H4 (cell line): ENCODE results near the gene LMOD3. TPM values are rescaled to one million over a fixed set of nuclear protein-coding genes. Genes with fewer than 3 reads are reported as not detected.
A peak's percentile ranks its signal among the peaks of the same experiment; 100 is the strongest.

Experiments
- DNase-seq: peaks from one replicate; pipeline ENCODE4 v3.0.0-alpha.2; 2015; ENCODE audit warnings: low spot score
- total RNA-seq: library from RNA; depleted of rRNA; stranded (reverse); fragments of >200 nt; shearing (Covaris generic); gene quantifications from 2 replicates; pipeline ENCODE4 v1.2.3, GENCODE V29; 2014; rRNA removed

The LMOD3 gene
- not detected in 2 replicates for total RNA-seq

DNA sequence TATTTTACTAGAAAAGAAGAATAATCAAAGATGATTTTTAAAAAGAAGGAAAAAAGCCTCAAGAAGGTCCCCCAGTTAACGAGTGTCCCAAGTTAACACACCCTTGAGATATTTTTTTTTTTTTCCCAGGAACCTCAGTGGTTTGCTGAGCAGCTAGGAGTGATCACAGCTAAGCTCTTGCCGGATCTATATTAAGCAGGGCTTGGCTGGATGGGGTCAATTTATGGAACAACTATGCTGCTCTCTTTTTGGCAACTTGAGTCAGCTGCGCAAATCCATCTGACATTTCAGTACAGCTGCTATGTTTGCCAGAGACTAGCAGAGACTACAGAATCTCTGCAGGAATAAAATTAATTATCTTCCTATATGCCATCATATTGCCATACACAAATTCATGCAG is at the start of gene LMOD3:
LMOD3 (minus strand) TSS at position 193 of the 400 bp plus-strand sequence. CDS start 209 bp downstream, outside the sequence.
- DNase-seq, result no peak

DNA sequence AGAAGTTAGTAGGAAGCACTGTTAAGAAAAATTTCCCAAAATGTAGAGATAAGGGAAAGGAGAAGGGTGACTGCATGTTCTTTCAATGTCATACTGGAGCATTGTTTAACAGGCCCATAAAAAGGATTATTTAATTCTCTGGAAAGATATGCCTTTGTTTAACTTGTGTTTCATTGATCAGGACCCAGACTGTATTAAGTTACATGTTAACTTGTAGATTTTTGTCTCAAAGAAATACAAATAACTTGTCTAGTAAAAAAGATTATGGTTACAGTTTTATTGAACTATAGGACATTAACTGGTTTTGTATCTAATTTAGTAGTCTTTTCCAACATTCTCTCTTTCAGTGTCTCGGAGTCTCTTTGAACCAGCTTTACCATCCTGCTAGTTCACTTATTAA is 49.7 kb upstream of the LMOD3 start:
- no peak for DNase-seq

GRCh38 chr3:69166446-69166845 is 44.1 kb upstream of the LMOD3 start:
- DNase-seq, result no peak

- DNase-seq, result no peak
These were observed 43.3 kb upstream of the LMOD3 start for GRCh38 chr3:69165744-69166143.

GRCh38 chr3:69164296-69164695 is 41.9 kb upstream of the LMOD3 start:
- no peak for DNase-seq

DNA sequence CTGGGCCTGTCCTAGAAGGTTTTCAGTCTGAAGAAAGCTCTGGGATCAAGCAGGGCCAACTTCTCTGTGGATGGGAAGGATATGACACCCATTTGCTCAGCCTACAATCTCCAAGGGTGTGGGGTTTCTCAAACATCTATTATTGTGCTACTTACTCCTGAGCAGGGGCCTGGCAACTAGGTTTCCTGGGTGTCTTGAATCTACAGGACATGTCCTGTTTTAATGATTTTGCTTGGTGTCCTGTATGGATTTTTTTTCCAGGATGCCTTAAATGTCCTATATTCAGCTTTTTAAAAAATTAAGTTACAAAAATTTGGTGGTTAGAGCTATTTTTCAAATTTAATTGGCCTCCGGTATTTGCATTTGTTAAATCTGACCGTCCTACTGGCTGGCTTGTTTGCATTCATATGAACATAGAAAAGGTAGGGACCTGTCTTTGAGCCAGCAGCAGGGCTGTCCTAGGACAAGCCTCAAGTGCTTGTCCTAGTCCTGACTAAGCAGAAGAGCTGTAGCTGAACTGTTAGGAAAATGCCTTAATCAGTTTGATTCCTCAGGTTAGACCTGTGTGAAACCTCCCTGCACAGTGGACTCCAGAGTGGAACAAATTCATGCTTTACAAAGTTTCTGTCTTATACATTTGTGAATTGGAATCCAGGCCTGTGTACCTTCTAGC is 40.0 kb upstream of the LMOD3 start:
- DNase-seq, result no peak

DNA sequence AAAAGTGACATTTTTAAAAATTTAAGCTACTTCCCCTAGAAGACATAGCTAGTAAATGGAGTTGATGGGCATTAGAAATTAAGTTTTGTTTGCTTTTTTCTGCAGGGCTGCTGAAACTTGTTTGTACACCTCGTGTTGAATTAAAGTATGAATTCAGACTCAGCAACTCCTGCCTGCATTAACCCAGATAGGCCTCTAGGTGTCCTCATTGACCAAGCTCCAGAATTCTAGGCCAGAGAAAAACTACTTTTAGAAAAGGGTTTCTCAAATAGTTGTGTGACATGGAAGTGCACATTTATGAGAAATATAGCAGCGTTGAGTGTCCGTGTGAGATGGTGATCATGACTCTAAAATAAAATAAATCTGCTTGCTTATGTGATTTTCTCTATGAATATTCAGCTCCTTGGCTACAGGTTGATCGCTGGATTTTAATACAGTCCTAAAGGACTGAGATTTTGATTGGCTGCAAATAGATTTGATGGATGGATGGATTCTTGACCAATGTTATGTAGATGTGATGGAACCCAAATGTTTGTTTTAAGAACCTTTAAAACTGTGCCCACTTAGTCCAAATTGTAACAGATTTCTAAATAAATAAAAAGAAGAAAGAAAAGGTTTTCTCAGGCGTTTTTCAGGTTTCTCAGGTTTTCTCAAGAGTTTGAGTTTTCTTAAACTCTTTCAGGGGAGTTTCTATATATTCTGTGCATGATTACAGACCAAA is 39.4 kb upstream of the LMOD3 start:
- DNase-seq, result peak; percentile 36

DNA sequence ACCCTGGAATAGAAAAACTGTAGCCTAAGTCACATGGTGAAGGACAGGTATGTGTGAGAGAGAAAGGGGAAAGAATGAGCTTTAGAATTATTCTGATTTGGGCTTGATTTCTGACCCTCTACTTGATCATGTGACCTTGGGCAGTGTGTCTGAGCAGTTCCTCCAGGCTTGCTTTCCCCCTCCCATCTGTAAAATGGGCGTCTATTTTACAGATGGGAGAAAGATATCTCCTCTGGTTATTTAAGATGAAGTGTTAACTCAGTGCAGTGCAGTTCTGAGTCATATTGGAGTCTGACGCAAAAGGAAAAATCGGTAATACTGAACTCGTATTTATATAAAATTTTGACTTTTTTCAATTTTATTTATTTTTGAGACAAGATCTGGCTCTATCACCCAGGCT is 38.1 kb upstream of the LMOD3 start:
- no peak for DNase-seq

- no peak for DNase-seq
These were observed 37.7 kb upstream of the LMOD3 start for GRCh38 chr3:69160107-69160506.

DNA sequence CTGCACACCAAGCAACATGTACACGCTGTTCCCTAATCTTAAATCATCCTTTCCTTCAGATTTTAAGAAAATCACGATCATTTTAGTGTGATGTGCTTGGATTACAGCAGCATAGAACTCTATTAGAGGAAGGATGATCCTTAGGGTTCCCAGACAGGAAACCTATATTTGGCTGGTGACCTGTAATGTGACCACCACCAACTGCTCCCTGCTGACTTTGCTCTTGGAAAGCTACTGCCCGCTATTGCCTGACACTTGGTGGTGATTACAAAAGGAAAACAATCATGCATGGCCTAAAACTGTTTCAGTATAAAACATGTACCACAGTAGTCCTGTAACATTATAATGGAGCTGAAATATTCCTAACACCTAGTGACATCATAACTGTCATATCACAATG is 27.2 kb upstream of the LMOD3 start:
- DNase-seq, result no peak

GRCh38 chr3:69145688-69146087 is 23.3 kb upstream of the LMOD3 start:
- DNase-seq, result no peak

DNA sequence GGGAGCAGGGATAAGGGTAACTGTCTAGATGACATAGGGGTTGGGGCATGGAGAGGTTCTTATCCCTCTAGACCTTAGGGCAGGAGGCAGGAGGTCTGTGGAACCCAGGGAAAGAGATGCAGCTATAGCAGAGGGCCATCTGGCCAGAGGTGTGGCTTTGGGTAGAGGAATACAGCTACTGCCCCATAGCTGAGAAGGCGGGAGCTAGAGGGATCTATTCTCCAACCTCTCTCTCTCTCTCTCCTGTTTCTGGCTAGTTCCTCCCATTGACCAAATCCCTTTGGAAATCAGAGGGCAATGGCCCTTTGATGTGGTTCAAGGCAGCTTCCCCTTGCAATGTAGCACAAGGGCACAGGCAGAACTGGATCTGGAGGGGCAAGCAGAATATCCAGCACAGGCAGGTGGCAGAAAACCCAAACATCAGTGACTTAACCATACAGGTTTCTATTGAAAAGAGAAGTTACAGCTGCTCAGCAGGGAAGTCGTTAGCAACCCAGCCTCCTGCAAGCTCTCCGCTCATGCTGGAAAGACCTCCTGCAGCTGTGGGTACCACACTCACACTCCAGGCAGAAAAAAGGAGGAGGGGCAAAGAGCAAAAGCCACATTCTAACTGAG is 22.3 kb upstream of the LMOD3 start:
- DNase-seq, result peak; percentile 46

DNA sequence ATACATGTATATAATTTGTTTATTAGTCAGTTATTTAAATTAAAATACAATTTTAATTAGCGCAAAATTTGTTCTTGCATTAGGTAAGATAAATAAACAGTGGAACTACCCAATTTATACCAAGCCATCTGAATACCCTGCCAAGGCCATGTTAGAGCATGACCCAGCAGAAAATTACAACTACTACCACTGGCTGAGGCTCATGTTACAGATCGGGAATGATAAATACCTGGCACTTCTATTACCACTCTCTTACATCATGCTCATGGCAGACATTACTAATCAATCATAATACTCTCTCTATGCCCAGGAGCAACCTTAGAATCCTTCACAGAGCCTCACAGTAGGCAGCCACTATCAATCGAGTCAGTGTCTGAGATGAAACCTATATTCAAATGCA is 21.2 kb upstream of the LMOD3 start:
- peak; percentile 90 for DNase-seq

DNA sequence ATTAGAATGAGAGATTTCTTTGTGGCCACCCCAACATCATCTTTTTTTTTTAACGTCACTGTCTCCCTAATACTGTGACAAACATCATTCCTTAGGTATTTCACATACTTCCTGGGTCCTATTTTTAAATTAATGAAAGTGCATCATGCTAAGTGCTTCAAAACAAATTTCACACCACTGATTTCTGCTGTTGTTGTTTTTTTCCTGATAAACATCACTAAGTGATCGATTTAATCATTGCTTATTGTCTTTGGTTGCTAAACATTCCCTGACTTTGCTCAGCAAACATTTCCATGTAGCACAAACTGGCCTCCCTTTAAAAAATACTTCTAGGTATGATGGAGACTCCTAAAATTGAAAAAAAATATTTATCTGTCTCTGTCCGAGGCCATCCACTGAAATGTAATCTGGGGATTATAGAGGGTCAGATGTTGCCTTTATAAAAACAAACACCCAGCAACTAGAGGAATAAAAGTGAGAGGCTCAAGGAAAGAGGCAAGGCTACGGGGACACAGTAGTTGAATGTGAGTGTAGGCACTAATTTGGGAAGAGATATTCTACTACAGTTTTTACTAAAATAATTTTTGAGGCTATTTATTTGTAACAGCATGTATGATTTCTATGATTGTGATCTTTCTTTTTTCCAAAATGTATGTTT is 20.5 kb upstream of the LMOD3 start:
- no peak for DNase-seq

- DNase-seq, result peak; percentile 9
These were observed 19.7 kb upstream of the LMOD3 start for GRCh38 chr3:69142090-69142489.

- DNase-seq, result no peak
These were observed 18.9 kb upstream of the LMOD3 start for GRCh38 chr3:69141313-69141712.

DNA sequence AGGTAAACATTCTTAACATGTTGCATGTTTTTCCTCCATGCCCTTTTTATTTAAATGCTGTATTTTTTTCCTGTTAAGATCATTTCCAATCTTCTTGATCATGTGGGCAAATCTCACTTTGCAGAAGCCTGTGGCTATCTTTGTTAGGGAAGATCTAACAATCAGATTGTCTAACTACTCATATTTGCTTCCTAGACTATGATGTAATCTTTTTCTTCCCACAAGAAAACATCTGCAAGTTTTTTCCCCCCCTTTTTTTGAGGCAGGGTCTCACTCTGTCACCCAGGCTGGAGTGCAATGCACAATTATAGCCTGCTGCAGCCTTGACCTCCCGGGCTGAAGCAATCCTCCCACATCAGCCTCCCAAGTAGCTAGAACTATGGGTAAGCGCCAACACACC is 15.0 kb upstream of the LMOD3 start:
- DNase-seq, result no peak

DNA sequence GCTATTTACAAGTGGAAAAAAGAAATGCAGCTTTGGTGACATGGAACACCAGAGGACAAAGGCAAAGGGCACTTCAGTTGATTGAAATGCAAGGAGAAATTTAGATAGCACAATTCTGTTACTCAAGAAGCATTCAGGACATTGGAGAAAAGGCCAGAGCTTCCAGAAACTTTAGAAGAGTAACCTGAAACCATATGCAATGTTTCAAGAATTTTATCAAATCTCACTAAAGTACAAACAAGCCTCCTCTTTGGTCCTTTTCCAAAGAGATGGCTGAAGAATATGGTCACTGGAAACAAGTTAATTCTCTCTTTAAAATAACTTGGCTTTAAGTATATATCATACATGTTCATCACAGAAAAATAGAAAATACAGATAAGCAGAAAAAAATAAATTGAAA is 14.6 kb upstream of the LMOD3 start:
- no peak for DNase-seq

GRCh38 chr3:69130689-69131088 is 8.3 kb upstream of the LMOD3 start:
- DNase-seq, result no peak

- DNase-seq, result peak; percentile 7
These were observed 7.1 kb upstream of the LMOD3 start for GRCh38 chr3:69129531-69129930.

- no peak for DNase-seq
These were observed 6.1 kb upstream of the LMOD3 start for GRCh38 chr3:69128509-69128908.

DNA sequence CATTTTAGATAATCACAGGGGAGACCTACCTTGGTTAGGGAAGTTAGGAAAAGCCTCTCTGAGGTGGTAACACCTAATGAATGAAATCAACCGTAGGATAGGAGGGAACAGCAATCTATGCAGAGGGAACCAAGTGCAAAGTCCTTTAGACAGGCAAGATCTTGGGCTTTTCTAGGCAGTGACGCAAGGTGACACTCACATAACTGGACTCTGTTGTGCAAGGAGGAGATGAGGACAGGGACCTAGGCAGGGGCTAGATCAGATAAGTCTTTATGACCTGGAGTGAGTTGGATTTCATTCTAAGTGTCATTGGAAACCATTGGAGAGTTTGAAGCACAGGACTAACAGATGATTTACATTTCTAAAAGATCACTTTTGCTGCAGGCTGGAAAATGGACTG is 4.6 kb upstream of the LMOD3 start:
- DNase-seq, result no peak

GRCh38 chr3:69126216-69126615 is 3.8 kb upstream of the LMOD3 start:
- no peak for DNase-seq
